ENCODE measurements around the gene VPS8.

VPS8 gene

GRCh38 chr3:184811999-184812661 lies at the start of gene VPS8:
Gene VPS8, plus strand, starts transcription at chr3:184812166. Its CDS starts 12,467 bp downstream, at chr3:184824633.
- DNase-seq (ENCODE audit: low spot score), result peak; percentile 92
- TF ChIP-seq CTCF (IDR thresholded peaks at IDR 0.05; ENCODE audit: extremely low read depth, missing control alignments), result peak; percentile 13

- TF ChIP-seq CTCF (IDR thresholded peaks at IDR 0.05; ENCODE audit: extremely low read depth, missing control alignments), result no peak
- DNase-seq (ENCODE audit: low spot score), result no peak
These were observed 47.8 kb upstream of the VPS8 start for GRCh38 chr3:184764191-184764590.

- no peak for DNase-seq (ENCODE audit: low spot score)
- no peak for TF ChIP-seq CTCF (IDR thresholded peaks at IDR 0.05; ENCODE audit: extremely low read depth, missing control alignments)
These were observed 46.8 kb upstream of the VPS8 start for GRCh38 chr3:184765047-184765729.

- TF ChIP-seq CTCF (IDR thresholded peaks at IDR 0.05; ENCODE audit: extremely low read depth, missing control alignments), result no peak
- no peak for DNase-seq (ENCODE audit: low spot score)
These were observed 46.3 kb upstream of the VPS8 start for GRCh38 chr3:184765730-184766074.

- no peak for DNase-seq (ENCODE audit: low spot score)
- TF ChIP-seq CTCF (IDR thresholded peaks at IDR 0.05; ENCODE audit: extremely low read depth, missing control alignments), result no peak
These were observed 45.3 kb upstream of the VPS8 start for GRCh38 chr3:184766555-184767261.

- DNase-seq (ENCODE audit: low spot score), result no peak
- no peak for TF ChIP-seq CTCF (IDR thresholded peaks at IDR 0.05; ENCODE audit: extremely low read depth, missing control alignments)
These were observed 44.6 kb upstream of the VPS8 start for GRCh38 chr3:184767377-184767776.
